HG03571 (cell line): ENCODE results near the gene TBCB.
"Not testable (repeated sequence)": the region's sequence is repeated elsewhere in the genome, so short reads cannot be mapped to it uniquely, and the experiment has no call there.

Experiments
- ATAC-seq: cut with Tn5 transposase; IDR thresholded peaks from one replicate; pipeline ENCODE4 v1.9.1; 2021; ENCODE audit not compliant: unreplicated experiment

Gene TBCB, protein sequence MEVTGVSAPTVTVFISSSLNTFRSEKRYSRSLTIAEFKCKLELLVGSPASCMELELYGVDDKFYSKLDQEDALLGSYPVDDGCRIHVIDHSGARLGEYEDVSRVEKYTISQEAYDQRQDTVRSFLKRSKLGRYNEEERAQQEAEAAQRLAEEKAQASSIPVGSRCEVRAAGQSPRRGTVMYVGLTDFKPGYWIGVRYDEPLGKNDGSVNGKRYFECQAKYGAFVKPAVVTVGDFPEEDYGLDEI

DNA sequence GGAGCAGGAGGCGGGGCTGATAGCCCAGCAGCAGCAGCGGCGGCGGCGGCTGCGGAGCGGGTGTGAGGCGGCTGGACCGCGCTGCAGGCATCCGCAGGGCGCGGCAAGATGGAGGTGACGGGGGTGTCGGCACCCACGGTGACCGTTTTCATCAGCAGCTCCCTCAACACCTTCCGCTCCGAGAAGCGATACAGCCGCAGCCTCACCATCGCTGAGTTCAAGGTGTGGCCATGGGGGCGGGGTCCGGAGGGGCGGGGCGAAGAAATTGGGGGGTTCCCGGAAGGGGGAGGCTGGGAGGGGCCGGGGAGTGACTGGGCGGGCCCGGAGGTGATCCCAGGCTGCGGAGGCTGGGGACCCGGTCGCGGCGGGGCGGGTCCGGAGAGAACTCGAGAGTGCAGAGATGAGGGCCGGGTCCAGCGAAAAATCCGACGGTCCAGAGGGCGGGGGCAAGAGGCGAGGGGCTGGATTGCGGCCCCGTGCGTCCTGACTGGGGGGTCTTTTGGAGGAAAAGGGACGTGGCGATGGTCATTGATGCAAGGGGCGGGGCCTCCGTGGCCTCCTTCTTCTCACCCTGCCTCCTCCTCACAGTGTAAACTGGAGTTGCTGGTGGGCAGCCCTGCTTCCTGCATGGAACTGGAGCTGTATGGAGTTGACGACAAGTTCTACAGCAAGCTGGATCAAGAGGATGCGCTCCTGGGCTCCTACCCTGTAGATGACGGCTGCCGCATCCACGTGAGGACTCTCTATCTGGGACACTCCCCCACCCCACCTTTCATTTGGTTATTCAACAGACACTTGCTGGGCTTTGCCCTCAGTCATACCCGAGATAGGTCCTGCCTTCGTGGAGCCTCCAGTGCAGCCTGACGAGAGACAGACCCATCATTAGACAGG, at the start of gene TBCB:
Gene TBCB (plus strand): TSS at position 16 of the 891 bp plus-strand sequence. CDS start 93 bp downstream, at position 109.
- ATAC-seq: peak; percentile 33

DNA sequence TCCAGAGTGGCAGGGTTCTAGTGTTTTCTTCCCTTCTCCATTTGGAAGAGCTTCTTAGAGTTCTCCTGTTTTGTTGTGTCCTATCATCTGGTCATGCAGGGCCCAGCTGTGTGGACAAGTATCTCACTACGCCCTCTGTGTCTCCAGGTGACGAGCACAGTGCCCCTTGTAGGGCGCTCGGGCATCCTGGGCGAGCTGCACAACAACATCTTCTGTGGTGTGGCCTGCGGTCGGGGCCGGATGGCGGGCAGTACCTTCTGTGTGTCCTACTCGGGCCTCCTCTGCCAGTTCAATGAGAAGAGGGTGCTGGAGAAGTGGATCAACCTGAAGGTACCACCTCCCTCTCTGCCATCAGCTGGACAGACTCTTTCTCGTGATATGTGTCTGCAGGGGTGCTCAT, 47.6 kb upstream of the TBCB start:
- no peak for ATAC-seq

DNA sequence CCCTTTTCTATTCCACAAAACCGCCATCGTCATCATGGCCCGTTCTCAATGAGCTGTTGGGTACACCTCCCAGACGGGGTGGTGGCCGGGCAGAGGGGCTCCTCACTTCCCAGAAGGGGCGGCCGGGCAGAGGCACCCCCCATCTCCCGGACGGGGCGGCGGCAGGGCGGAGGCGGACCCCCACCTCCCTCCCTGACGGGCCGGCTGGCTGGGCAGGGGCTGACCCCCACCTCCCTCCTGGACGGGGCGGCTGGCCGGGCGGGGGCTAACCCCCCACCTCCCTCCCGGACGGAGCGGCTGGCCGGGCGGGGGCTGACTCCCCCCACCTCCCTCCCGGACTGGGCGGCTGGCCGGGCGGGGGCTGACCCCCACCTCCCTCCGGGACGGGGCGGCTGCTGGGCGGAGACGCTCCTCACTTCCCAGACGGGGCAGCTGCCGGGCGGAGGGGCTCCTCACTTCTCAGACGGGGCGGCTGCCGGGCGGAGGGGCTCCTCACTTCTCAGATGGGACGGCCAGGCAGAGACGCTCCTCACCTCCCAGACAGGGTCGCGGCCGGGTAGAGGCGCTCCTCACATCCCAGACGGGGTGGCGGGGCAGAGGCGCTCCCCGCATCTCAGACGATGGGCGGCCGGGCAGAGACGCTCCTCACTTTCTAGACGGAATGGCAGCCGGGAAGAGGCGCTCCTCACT, 46.3 kb upstream of the TBCB start:
- ATAC-seq: not testable (repeated sequence)

DNA sequence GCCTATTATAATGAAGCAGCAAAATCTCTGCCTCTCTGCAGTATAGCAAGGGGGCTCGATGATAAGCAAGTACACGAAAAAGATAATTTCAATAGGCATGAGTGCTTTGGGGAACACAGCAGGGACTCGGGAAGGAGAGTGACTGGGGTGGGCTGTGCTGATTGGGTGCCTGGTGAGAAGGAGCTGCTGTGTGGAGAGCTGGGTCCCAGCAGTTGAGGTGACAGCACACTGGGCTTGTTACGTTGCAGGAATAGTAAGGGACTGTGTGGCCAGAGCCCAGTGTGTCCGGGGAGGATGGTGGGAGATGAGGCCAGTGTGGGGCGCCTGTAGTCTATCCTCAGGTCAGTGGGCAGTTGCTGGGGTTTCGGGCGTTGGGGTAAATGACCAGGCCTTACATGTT, 43.2 kb upstream of the TBCB start:
- no peak for ATAC-seq

DNA sequence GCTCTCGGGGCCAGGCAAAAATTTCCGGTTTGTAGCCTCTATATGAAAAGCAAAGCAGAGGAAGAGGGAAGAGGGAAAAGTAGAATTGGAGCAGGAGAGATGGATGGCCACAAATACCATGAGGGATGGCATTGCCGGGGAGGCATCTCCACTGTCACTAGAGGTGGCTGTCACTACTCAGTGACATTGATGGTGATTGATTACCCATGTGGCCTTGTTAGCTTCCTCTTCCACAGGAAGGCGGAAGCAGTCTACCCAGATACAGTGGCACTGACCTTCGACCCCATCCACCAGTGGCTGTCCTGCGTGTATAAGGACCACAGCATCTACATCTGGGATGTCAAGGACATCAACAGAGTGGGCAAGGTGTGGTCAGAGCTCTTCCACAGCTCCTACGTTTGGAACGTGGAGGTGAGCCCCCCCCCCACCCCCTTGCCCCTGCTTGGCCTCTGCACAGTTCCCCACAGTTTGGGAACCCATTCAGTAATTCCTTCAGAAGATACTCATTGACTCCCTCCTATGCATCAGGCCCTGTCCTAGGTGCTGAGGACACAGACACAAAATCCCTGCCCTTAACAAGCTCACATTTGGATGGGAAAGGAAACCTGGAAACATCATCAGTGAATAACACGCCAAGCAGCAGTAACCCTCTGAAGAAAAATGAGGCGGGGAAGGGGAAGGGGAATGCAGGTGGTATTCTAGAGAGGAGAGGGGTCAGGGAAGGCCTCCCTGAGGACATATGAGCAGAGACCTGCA, 42.0 kb upstream of the TBCB start:
- no peak for ATAC-seq

DNA sequence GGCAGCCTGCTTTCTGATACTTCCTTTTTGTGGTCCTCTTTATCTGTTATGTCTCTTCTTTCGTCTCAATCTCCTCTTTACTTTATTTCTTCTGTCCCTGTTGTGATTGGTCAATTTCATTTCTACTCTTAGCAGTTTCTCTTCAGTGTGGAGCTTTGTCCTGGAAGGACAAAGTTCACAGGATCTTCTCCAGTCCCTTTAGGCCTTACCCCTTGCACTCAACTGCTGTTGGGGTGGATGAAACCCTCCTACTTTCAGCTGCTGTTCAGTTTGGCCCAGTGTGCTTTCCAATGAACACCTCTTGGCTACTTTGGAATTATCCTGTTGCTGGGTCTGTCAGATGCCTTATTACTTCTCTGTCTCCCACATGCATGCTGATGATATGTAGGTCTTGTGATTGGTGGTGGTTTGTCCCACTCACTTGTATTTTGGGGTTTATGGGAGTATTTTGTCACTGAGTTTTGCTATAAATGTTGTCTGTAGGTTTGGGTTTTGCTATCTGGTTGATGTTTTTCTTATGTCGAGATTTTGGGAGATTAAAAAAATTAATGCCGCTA, 35.8 kb upstream of the TBCB start:
- ATAC-seq: no peak

DNA sequence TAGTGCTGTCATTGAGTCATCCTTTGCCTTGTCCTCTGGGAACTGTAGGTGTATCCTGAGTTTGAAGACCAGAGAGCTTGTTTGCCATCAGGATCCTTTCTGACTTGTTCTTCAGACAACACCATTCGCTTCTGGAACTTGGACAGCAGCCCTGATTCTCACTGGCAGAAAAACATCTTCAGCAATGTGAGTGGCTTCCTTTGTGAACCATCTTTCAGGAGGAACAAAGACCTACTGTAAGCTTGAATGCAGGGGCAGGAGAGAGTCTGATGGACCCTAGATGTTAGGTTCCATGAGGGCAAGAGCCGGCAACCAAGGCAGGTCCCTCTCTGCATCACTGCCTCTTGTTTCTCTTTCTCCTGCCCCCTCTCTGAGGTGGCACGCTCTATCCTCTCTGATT, 33.9 kb upstream of the TBCB start:
- ATAC-seq: no peak

DNA sequence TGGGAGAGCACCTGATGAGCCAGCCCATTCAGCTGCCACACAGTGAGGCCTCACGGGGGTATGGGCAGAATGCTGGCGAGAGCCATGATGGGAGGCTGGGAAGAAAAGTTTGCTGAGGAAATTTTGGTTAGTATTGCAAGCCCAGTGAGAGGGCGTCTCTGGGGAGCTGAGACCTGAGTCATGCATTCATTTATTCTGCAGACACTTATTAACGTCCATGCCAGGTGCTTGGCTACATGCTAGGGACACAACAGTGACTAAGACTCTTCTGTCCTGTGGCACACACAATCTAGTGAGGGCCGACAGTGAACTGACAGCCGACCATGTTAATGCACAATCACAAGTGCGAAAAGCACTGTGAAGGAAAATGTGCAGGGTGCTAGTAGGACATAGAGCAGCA, 33.4 kb upstream of the TBCB start:
- no peak for ATAC-seq

DNA sequence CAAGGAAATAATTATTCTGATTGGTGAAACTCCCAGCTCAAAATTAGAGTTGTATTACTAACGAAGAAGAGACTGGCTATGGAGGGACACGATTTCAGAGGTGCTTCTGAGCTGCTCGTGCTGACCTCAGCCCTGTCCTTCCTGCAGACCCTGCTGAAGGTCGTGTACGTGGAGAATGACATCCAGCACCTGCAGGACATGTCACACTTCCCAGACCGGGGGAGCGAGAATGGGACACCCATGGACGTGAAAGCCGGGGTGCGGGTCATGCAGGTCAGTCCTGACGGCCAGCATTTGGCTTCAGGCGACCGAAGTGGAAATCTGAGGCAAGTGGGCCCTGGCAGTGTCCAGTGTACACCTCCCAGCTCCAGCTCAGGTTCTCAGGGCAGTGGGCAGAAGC, 32.4 kb upstream of the TBCB start:
- ATAC-seq: no peak

DNA sequence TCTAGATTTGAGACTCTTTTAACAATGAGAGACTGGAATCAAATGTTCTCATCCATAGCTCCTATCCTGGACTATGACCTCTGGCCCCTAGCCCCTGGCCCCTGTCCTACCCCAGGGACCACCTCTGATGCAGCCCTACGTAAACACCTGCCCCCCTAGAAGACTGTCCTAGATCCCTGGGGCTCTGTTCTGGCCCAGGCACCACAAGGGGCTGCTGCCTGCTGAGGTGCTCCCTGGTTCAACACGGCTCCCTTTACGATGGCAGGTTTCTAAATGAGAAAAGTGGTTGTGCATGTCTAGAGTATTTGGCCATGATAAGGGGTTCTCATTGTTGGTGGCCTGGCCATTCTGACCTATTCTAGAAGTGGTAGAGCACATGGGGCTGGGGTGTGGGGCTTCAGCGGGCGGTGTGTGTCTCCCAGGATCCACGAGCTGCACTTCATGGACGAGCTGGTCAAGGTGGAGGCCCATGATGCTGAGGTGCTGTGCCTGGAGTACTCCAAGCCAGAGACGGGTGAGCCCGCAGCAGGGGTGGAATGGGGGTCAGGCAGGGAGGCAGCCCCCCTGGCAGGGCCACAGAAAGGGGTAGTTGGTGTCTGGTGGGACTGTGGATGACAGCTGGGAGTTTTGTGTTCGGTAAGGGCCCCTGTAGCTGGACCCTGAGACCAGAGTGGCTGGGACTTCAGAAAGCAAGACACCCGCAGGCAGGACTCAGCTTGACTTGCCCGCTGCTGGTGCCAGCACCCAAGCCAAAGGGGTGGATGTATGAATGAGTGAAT, 30.8 kb upstream of the TBCB start:
- no peak for ATAC-seq

DNA sequence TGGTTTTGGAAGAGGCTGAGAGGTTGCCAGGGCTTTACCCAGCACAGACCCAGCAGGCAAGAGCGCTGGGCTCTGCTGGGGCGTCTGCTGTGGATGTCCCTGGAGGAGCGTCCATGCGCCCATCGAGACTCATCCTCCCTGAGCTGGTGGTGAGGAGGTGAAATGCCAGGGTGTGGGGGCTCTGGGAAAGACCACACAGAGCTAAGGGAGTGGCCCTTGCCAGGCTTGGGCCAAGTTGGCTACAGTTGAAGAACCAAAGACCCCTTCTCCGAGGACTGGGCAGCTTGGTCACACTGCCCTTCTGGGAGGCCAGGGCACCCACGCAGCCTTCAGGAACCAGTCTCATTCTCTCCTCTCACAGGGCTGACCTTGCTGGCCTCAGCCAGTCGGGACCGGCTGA, 28.9 kb upstream of the TBCB start:
- ATAC-seq: no peak

DNA sequence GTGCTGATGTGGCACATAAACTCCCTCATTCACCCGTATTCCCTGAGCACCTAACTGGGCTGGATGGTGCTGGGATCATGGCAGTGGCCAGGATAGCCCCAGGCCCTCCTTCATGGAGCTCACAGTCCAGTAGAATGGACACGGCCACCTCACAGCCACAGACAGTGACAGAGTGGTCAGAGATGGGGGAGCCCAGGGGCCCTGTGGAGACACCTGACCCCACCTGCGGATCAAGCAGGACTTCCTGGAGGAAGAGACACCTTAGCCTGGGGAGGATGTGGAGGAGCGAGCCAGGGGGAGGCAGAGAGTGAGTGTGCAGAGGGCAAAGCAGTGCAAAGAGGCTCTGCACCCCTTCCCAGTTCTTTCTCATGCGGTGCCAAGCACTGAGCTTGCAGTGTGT, 25.4 kb upstream of the TBCB start:
- no peak for ATAC-seq

DNA sequence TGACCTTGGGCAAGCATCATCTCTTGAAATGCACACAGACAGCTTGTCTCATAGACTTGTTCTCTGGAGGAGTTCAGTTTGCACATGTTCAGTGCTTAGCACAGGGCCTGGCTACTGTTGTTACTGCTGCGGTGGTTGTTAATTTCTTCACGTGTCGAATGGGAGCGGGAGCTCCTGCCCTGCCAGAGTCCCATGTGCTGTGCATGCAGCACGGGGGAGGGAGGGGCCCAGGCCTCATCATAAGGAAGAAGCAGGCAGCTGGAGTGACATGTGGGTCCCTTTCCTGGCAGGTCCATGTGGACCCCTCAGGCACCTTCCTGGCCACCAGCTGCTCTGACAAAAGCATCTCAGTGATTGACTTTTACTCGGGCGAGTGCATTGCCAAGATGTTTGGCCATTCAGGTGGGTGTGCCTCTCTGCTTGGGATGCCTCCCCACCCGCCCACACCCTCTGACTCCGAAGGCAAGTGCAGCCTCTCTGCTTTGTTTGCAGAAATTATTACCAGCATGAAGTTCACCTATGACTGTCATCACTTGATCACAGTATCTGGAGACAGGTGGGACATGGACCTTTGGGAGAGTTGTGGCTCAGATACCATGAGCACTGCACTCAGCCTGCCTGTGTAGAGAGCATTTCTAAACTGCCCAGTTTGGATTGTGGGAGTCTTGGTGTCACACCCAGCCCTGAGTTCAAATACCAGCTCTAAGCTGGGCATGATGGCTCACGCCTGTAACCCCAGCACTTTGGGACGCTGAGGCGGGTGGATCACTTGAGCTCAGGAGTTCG, 24.2 kb upstream of the TBCB start:
- ATAC-seq: no peak

DNA sequence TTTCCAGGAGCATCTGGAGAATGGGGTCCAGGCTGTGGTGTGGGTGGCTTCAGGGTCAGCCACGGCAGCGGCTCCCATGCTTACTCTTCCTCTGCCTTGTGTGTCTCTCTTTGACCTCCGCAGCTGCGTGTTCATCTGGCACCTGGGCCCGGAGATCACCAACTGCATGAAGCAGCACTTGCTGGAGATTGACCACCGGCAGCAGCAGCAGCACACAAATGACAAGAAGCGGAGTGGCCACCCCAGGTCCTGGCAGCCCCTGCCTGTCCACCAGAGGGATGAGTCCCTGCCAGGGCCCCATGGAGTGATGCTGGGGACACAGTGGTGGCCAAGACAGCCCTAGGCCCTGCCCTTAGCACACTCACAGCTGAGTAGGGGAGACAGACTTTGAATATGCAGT, 22.7 kb upstream of the TBCB start:
- ATAC-seq: no peak

DNA sequence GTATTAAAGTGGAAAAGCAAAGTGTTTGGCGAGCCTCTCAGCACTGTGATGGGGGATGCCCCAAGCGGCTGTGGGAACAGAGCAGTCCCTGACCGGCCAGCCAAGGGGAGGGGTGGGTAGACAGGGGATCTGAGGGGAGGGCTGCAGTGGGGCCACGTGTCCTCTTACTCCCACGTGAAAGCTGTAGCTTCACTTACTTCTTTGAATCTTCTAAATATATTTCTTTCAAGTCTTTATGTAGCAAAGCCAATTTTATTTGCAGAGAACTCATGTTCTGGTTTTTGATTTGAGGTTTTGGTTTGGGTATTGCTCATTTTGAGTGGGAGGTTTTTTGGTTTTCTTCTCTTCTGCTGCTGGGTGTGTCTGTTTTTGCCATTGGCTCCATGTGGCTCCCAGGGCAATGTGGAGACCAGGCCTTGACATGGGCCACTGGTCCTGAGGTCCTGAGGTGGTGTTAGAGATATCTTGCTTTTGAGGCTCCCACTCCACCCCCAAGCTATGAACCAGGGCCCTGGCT, 22.1 kb upstream of the TBCB start:
- ATAC-seq: no peak

DNA sequence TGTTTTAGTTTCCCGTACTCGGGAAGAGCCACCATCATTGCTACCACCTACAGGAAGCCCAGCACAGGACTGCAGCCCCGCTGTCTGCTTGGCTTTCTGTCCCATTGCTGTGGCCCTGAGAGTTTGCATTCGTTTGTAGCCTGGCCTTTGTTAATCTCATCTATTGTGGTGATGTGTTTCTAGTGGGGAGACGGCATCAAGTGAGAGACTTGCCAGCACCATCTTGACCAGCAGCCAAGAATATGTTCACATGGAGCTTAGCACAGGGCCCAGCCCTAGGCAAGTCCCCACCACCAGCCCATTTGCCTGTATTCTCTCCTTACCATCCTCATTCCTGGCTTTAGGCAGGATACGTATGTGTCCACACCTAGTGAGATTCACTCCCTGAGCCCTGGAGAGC, 21.6 kb upstream of the TBCB start:
- no peak for ATAC-seq

DNA sequence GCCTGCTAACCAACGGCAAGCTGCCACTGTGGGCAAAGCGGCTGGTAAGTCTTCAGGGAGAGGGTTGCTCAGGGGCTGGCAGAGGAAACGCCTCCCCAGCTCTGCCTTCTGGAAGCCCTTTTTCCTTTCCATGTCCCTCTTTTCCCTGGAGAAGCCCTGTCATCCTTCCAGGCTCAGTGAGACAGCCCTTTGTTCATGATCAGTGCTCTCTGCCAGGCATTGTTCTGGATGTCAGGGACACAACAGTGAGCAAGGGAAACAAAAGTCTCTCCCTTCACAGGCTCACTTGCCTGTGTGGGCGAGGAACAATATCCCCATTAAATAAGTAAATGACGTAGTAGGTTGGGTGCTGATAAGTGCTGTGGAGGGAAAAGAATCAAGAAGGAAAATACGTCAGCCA, 18.2 kb upstream of the TBCB start:
- no peak for ATAC-seq

DNA sequence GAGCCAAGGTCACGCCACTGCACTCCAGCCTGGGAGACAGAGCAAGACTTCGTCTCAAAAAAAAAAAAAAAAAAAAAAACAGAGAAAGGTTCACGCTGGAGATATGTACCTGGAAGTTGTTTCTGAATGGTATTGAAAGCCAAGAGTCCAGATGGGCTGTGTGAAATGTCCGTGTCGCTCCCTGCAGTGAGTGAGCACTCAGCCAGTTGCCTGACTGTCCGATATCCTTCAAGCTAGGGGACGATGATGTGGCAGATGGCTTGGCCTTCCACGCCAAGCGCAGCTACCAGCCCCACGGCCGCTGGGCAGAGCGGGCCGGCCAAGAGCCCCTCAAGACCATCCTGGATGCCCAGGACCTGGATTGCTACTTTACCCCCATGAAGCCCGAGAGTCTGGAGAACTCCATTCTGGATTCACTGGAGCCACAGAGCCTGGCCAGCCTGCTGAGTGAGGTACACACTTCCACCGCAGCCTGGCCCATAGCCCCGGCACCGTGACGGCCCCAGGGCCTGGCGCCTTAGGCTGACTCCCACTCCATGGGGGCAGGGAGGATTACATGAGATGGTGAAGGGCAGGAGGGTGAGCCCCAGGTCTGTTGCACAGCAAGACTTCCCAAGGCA, 16.0 kb upstream of the TBCB start:
- no peak for ATAC-seq

DNA sequence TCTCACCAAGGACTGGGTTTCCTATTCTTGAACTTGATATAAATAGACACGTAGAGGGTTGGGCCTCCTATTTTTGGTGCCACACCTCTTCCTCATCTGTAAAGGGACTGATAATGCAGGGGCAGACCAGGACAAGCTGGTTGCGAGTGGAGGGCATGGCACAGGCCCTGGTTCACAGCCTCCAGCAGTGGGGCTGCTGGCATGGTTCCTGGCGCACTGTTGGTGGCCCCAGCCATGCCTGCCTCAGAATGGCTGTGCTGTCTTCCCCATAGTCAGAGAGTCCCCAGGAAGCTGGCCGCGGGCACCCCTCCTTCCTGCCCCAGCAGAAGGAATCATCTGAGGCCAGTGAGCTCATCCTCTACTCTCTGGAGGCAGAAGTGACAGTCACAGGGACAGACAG, 14.8 kb upstream of the TBCB start:
- ATAC-seq: no peak
